A549 (cell line): ENCODE measurements around the gene TAF9. TPM values are rescaled to one million over a fixed set of nuclear protein-coding genes. Genes with fewer than 3 reads are reported as not detected.

Experiments used
- ATAC-seq, 2 experiments: fragments of 200-7000 bp in 1 of 2; fragments of >200 bp in 1 of 2; cut with Nextera tagmentation in 1 of 2; cut with Tn5 transposase in 1 of 2; 3 replicates each; pipeline versions ENCODE4 v1.8.0 to v1.9.1; 2018 to 2020; ENCODE audit warnings: mild to moderate bottlenecking in 1 of 2, moderate library complexity in 1 of 2
- CTCF ChIA-PET: fragments of 300-600 bp; sonication (Branson Sonifier 250); formaldehyde crosslinking; extraction: SDS; loops from one replicate; lab custom pipeline; 2021; ENCODE audit warnings: antibody characterized with exemption, inconsistent platforms; lab: Yijun Ruan, JAX
- POLR2A ChIA-PET: fragments of 350-600 bp; formaldehyde crosslinking; extraction: SDS; loops from one replicate; lab custom pipeline; 2021; ENCODE audit warnings: antibody characterized with exemption, inconsistent platforms; lab: Yijun Ruan, JAX
- DNase-seq, 2 experiments: peaks; one replicate each; pipeline versions ENCODE4 v3.0.0 to v3.0.0-alpha.2; 2011 to 2016; ENCODE audit warnings: low read depth in 1 of 2, low spot score in 1 of 2
- FAIRE-seq: peaks from 2 replicates; lab custom pipeline; 2011; peaks lifted over from hg19 to GRCh38; lab: Jason Lieb, UNC
- H3K27ac ChIP-seq, 2 experiments: fragments of >200 bp; sonication (Bioruptor Twin); formaldehyde crosslinking; 3 replicates each; pipeline ENCODE4 v1.5.1; 2016 to 2017
- H3K4me1 ChIP-seq: fragments of >200 bp; sonication (Bioruptor Twin); formaldehyde crosslinking; 3 replicates; pipeline ENCODE4 v1.6.1; 2016
- H3K4me2 ChIP-seq: fragments of >200 bp; sonication (Bioruptor Twin); formaldehyde crosslinking; 3 replicates; pipeline ENCODE4 v1.6.1; 2016
- H3K4me3 ChIP-seq: fragments of >200 bp; sonication (Bioruptor Twin); formaldehyde crosslinking; 3 replicates; pipeline ENCODE4 v1.5.1; 2016
- H3K9me3 ChIP-seq: fragments of >200 bp; sonication (Bioruptor Twin); formaldehyde crosslinking; 3 replicates; pipeline ENCODE4 v1.6.1; 2016
- CBX8 ChIP-seq: fragments of 200-600 bp; sonication (generic); IDR thresholded peaks from 2 replicates; pipeline ENCODE4 v1.6.1; 2016
- CEBPB ChIP-seq, 2 experiments: fragments of >200 bp in 1 of 2; sonication (Bioruptor Twin) in 1 of 2; formaldehyde crosslinking in 1 of 2; IDR thresholded peaks; 2 replicates each; pipeline ENCODE4 v1.6.1; 2012 to 2016
- E2F6 ChIP-seq: IDR thresholded peaks from 2 replicates; pipeline ENCODE4 v1.6.1; 2012; ENCODE audit warnings: low read depth, borderline replicate concordance
- EHMT2 ChIP-seq: fragments of 200-600 bp; sonication (generic); IDR thresholded peaks from 2 replicates; pipeline ENCODE4 v1.6.1; 2016; ENCODE audit warnings: antibody characterized with exemption, low read depth, mild to moderate bottlenecking, moderate library complexity
- FOXS1 ChIP-seq: fragments of 250-450 bp; sonication (Bioruptor Pico); IDR thresholded peaks from 2 replicates; pipeline ENCODE4 v1.5.0; 2020; ENCODE audit warnings: mild to moderate bottlenecking, moderate library complexity
- HES2 ChIP-seq: fragments of >200 bp; sonication (Bioruptor Twin); formaldehyde crosslinking; IDR thresholded peaks from 2 replicates; pipeline ENCODE4 v1.6.1; 2016
- KDM1A ChIP-seq: fragments of 200-600 bp; sonication (generic); IDR thresholded peaks from 2 replicates; pipeline ENCODE4 v1.6.1; 2016; ENCODE audit warnings: low read depth, mild to moderate bottlenecking
- MAFK ChIP-seq: fragments of 450-650 bp; IDR thresholded peaks from 2 replicates; pipeline ENCODE4 v1.6.1; 2014; ENCODE audit not compliant: partially characterized antibody
- POLR2A ChIP-seq: IDR thresholded peaks from 2 replicates; pipeline ENCODE4 v1.6.1; 2012; ENCODE audit warnings: mild to moderate bottlenecking, low read length
- RAD21 ChIP-seq, 2 experiments: fragments of >200 bp in 1 of 2; sonication (Bioruptor Twin) in 1 of 2; formaldehyde crosslinking in 1 of 2; IDR thresholded peaks in 1 of 2; conservative IDR thresholded peaks in 1 of 2; 2 replicates in 1 of 2; 3 replicates in 1 of 2; pipeline ENCODE4 v1.6.1; 2012 to 2018; ENCODE audit warnings: inconsistent platforms in 1 of 2
- RARB ChIP-seq: fragments of 250-450 bp; sonication (Bioruptor Pico); IDR thresholded peaks from 2 replicates; pipeline ENCODE4 v1.8.0; 2021; ENCODE audit warnings: mild to moderate bottlenecking, moderate library complexity
- RCOR1 ChIP-seq: fragments of 150-350 bp; IDR thresholded peaks from 2 replicates; pipeline ENCODE4 v1.6.1; 2014; ENCODE audit warnings: antibody characterized with exemption, low read length, low read depth
- RFX5 ChIP-seq: fragments of 450-650 bp; IDR thresholded peaks from 2 replicates; pipeline ENCODE4 v1.7.1; 2014; ENCODE audit warnings: antibody characterized with exemption, mild to moderate bottlenecking, moderate library complexity
- RNF2 ChIP-seq: fragments of 200-600 bp; sonication (generic); IDR thresholded peaks from 2 replicates; pipeline ENCODE4 v1.6.1; 2016; ENCODE audit warnings: low read depth, mild to moderate bottlenecking, antibody characterized with exemption, moderate library complexity, borderline replicate concordance
- SREBF2 ChIP-seq: fragments of 450-650 bp; IDR thresholded peaks from 2 replicates; pipeline ENCODE4 v1.6.1; 2014; ENCODE audit warnings: mild to moderate bottlenecking, moderate library complexity
- ZSCAN20 ChIP-seq: fragments of 250-450 bp; sonication (Bioruptor Pico); IDR thresholded peaks from 2 replicates; pipeline ENCODE4 v1.8.0; 2022; ENCODE audit warnings: mild to moderate bottlenecking, moderate library complexity
- WGBS: methylation state at CpG from one replicate; pipeline ENCODE4 v1.1.6; 2017; ENCODE audit errors: missing lambda C conversion rate; 5-methylcytosine and 5-hydroxymethylcytosine counted together
- polyA plus RNA-seq, 4 experiments: library from polyadenylated mRNA; depleted of rRNA in 3 of 4; stranded (reverse); fragments of >200 nt; fragmentation: RNase III in 1 of 4; extraction: RNeasy Plus Mini Kit Qiagen cat#74134 plus additional on column Dnase treatment in 1 of 4; gene quantifications; 2 replicates in 3 of 4; 3 replicates in 1 of 4; pipeline ENCODE4 v1.2.3, GENCODE V29; 2011 to 2017
- TF ChIP-seq, protein P1 (sequence below): fragments of 200-600 bp; sonication (generic); IDR thresholded peaks from 2 replicates; pipeline ENCODE4 v1.6.1; 2016; ENCODE audit warnings: antibody characterized with exemption, mild to moderate bottlenecking, moderate library complexity
- TF ChIP-seq, protein P2 (sequence below): fragments of 250-450 bp; sonication (Bioruptor Pico); IDR thresholded peaks from 2 replicates; pipeline ENCODE4 v1.5.0; 2021; ENCODE audit warnings: mild to moderate bottlenecking, moderate library complexity, borderline replicate concordance
- TF ChIP-seq, protein P3 (sequence below): IDR thresholded peaks from 2 replicates; pipeline ENCODE4 v1.6.1; 2012
- TF ChIP-seq, protein P4 (sequence below): fragments of >200 bp; sonication (Bioruptor Twin); formaldehyde crosslinking; IDR thresholded peaks from 3 replicates; pipeline ENCODE4 v1.5.1; 2016

TAF9 gene
- polyA plus RNA-seq, 2 of the 4 experiments (the other 2 are of a cell fraction): 112 to 269 TPM

- TF ChIP-seq, protein P1, sequence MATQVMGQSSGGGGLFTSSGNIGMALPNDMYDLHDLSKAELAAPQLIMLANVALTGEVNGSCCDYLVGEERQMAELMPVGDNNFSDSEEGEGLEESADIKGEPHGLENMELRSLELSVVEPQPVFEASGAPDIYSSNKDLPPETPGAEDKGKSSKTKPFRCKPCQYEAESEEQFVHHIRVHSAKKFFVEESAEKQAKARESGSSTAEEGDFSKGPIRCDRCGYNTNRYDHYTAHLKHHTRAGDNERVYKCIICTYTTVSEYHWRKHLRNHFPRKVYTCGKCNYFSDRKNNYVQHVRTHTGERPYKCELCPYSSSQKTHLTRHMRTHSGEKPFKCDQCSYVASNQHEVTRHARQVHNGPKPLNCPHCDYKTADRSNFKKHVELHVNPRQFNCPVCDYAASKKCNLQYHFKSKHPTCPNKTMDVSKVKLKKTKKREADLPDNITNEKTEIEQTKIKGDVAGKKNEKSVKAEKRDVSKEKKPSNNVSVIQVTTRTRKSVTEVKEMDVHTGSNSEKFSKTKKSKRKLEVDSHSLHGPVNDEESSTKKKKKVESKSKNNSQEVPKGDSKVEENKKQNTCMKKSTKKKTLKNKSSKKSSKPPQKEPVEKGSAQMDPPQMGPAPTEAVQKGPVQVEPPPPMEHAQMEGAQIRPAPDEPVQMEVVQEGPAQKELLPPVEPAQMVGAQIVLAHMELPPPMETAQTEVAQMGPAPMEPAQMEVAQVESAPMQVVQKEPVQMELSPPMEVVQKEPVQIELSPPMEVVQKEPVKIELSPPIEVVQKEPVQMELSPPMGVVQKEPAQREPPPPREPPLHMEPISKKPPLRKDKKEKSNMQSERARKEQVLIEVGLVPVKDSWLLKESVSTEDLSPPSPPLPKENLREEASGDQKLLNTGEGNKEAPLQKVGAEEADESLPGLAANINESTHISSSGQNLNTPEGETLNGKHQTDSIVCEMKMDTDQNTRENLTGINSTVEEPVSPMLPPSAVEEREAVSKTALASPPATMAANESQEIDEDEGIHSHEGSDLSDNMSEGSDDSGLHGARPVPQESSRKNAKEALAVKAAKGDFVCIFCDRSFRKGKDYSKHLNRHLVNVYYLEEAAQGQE: no peak
- TF ChIP-seq, protein P2, sequence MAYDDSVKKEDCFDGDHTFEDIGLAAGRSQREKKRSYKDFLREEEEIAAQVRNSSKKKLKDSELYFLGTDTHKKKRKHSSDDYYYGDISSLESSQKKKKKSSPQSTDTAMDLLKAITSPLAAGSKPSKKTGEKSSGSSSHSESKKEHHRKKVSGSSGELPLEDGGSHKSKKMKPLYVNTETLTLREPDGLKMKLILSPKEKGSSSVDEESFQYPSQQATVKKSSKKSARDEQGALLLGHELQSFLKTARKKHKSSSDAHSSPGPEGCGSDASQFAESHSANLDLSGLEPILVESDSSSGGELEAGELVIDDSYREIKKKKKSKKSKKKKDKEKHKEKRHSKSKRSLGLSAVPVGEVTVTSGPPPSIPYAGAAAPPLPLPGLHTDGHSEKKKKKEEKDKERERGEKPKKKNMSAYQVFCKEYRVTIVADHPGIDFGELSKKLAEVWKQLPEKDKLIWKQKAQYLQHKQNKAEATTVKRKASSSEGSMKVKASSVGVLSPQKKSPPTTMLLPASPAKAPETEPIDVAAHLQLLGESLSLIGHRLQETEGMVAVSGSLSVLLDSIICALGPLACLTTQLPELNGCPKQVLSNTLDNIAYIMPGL: peak; percentile 18; the same call in 1 of the 2 replicates
- no peak for TF ChIP-seq E2F6
- no peak for TF ChIP-seq SREBF2
- TF ChIP-seq CBX8: no peak
- no peak for TF ChIP-seq RCOR1
- TF ChIP-seq ZSCAN20 (CRISPR knock-in tag): no peak
- TF ChIP-seq RNF2: no peak
- 0 out of 2 replicates have a peak, but pooled peaks have one; percentile 36 for TF ChIP-seq RFX5
- TF ChIP-seq HES2: no peak
Observed at GRCh38 chr5:69369340-69370121, at the start of gene TAF9, which contains the start of the genes AK6 and RAD17 (continued).

GRCh38 chr5:69418554-69418953, 49.2 kb upstream of the TAF9 start:
- H3K27ac ChIP-seq: no peak overlapping the region
- peaks cover 7% of the 10 kb centered on the region; the same call in 1 of the 3 replicates for H3K4me1 ChIP-seq
- ChIA-PET CTCF (no interaction called here), POLR2A (no interaction called here)
- no peak overlapping the region for H3K4me2 ChIP-seq
- H3K9me3 ChIP-seq: no peaks in the 10 kb centered on the region
- H3K4me3 ChIP-seq: no peak overlapping the region
- TF ChIP-seq RCOR1 (no peak), RARB (no peak), MAFK (peak; percentile 97)
- ATAC-seq: no peak
- no peak for FAIRE-seq
- DNase-seq: no peak
- WGBS: 73% methylated on average over 3 of the region's 3 CpGs

GRCh38 chr5:69416699-69417098, 47.4 kb upstream of the TAF9 start:
- ATAC-seq (no peak), DNase-seq (no peak), FAIRE-seq (no peak)
- Histone ChIP-seq H3K4me1 (peaks cover 7% of the 10 kb centered on the region; the same call in 1 of the 3 replicates), H3K4me3 (no peak overlapping the region), H3K27ac (no peak overlapping the region), H3K4me2 (no peak overlapping the region), H3K9me3 (no peaks in the 10 kb centered on the region)
- CTCF ChIA-PET: interaction anchor here (1.4 kb wide), 1 partner anchor 77 kb away, joined by 3 read pairs; no protein-coding TSS in a partner anchor
- TF ChIP-seq EHMT2: no peak
- no peak for TF ChIP-seq FOXS1
- TF ChIP-seq POLR2A: no peak
- TF ChIP-seq CEBPB (IDR thresholded peaks at IDR 0.05): no peak
- TF ChIP-seq MAFK: no peak
- TF ChIP-seq RAD21 (conservative IDR thresholded peaks at IDR 0.05 in 1 of 2, IDR thresholded peaks at IDR 0.05 in 1 of 2): no peak
- TF ChIP-seq, protein P3, sequence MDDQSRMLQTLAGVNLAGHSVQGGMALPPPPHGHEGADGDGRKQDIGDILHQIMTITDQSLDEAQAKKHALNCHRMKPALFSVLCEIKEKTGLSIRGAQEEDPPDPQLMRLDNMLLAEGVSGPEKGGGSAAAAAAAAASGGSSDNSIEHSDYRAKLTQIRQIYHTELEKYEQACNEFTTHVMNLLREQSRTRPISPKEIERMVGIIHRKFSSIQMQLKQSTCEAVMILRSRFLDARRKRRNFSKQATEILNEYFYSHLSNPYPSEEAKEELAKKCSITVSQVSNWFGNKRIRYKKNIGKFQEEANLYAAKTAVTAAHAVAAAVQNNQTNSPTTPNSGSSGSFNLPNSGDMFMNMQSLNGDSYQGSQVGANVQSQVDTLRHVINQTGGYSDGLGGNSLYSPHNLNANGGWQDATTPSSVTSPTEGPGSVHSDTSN: no peak
- no peak for TF ChIP-seq SREBF2
- TF ChIP-seq KDM1A: no peak
- TF ChIP-seq, protein P4, sequence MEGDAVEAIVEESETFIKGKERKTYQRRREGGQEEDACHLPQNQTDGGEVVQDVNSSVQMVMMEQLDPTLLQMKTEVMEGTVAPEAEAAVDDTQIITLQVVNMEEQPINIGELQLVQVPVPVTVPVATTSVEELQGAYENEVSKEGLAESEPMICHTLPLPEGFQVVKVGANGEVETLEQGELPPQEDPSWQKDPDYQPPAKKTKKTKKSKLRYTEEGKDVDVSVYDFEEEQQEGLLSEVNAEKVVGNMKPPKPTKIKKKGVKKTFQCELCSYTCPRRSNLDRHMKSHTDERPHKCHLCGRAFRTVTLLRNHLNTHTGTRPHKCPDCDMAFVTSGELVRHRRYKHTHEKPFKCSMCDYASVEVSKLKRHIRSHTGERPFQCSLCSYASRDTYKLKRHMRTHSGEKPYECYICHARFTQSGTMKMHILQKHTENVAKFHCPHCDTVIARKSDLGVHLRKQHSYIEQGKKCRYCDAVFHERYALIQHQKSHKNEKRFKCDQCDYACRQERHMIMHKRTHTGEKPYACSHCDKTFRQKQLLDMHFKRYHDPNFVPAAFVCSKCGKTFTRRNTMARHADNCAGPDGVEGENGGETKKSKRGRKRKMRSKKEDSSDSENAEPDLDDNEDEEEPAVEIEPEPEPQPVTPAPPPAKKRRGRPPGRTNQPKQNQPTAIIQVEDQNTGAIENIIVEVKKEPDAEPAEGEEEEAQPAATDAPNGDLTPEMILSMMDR: no peak
- TF ChIP-seq, all 56 proteins: peak for 0
- POLR2A ChIA-PET: no interaction called here
